NCI-H187 treated with DMSO at 0.1 percent for 48 hours (cell line): ENCODE measurements around the gene DCANP1.

ENCODE experiments used
- DNase-seq: peaks from one replicate; lab custom pipeline; 2025; lab: John Stamatoyannopoulos, UW

The DCANP1 gene

DNA sequence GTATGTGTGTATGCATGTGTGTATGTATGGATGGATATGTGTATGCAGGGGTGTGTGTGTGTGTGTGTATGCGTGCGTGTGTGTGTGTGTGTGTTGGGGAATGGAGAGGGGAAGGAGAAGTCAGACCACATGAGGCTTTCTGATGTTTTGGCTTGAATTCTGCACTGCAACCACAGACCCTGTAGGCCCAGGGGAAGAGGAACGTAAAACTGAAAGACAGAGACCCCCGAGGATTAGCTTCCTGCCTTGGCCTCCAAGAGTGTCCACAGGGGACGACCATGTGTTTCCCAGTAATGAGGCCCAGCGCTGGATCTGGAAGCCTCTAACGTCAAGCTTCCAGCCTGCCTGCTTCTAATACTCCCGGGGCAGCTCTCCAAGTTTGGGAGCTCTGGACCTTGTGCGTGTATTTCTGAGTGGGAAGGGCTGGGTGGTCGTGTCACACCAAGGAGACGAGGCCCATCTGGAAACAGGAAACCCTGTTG, 5.8 kb downstream of the DCANP1 start:
- no peak for DNase-seq

DNA sequence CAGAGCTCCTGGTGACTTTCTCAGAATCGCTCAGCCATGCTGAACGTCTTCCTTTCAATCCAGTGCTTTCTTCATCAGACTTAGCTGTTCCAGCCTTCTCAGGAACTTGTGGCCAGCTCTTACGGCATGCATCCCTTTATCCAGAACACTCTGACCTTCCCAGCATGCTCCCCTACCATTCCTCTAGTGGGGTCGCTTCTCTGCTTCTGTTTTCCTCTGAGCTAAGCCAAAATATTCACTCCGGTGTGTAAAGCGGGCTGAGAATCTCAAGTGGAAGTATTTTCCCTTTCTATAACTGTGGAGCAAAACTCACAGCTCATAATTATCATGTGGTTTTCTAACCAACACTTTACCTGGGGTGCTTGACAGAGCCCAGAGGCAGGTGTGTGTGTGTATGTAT, 6.2 kb downstream of the DCANP1 start:
- no peak for DNase-seq

DNA sequence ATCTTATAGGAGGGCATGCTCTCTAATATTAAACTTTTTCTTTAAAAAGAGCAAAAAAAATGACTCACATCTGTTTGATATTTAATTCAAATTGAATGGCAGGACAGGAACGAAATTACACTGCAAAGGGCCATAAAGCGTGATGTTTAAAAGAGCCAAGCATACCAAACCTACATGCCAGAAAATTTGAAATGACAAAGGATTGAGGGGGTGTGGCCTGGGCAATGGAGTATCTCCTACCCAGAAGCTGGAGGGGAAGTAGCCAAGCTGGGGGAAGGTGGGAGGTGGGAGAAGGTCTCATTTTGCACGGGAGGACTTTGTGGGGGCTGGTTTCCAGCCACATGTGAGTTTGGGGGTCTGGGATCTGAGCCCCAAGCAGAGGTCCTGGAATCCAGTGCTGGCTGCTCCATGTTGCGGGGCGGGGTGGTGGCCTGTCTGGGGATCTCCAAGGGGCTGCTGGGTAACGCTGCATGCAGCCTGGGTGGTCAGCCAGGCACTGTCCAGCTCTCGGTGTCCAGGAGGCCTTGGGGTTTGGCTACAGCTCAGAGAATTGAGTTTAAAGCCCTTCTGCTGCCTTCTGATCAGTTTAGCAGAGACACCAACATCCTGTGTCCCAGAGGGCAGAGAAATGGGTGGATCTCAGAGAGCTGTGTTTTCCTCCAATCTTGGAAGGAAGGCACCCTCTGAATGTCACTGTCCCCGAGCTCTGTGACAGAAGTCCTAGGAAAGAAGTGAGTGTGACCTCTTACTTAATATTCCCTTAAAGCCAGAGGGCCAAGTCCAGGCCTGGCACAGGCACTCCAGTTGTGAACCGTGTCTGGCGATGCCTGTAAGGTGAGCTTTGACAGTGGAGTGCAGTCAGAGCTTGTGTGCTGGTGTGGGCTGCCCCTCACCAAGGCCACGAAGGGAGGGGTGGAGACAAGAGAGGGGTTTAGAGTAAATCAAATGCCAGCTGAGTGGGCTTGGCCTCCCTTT, 7.6 kb downstream of the DCANP1 start:
- no peak for DNase-seq

DNA sequence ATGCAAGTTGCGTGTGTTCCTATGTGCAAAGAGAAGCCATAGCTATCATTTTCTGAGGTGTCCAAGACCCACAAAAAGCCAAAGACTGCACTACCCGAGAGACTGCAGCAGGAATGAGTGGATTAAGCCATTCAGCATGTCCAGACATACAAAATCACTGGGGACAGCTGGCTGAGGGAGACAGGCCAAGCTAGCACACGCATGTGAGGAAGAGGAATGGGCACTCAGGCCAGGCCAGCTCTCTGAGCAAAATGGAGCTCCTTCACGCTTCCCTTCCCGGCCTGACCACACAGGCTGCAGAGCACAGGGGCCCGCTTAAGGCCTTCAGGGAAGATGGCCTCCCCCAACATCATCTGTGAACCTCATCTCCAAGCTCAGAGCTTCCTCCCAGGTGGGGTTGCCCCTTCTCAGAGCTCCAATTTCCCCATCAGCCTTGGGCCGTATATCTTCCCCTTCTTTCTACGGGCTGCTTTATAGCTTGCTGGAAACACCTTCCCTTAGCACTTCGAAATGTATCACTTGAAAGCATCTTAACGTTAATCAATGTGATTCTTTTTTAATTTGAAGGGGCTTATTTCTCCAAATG, 8.4 kb downstream of the DCANP1 start:
- DNase-seq, result no peak

DNA sequence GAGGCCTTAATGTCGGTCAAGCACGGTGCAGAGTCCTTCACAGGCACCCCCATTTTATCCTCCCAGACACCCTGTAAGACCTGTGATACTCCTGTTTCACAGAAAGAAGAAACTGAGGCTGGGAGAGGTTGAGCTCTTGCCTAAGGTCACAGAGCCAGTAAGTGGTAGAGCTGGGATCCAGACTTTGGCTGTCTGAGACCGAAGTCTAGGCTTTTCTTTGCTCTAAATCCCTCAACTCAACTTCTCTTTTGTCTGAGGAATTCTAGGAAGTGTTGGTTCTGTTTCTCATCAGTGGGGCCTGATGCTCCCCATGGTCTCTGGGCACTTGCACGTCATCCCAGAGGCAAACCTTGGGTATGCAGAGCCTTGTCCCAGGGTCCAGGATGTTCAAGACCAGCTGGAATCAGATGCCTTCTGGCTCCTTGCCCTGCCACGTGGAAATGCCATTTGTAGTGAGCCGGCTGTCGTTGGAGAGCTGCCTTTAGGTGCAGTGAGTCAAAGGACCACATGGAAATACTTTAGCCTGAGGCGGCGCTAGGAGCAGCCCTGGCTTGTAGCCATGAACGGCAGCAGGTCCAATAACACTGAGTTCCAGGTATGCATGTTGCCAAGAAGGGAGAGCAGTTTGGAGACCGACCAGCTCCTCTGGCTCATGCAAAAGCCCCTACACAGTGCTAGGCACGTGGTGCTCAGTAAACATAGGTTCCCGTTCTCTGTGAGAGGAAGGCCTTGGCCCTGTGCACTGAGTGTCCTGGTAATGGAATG, 9.2 kb downstream of the DCANP1 start:
- no peak for DNase-seq

DNA sequence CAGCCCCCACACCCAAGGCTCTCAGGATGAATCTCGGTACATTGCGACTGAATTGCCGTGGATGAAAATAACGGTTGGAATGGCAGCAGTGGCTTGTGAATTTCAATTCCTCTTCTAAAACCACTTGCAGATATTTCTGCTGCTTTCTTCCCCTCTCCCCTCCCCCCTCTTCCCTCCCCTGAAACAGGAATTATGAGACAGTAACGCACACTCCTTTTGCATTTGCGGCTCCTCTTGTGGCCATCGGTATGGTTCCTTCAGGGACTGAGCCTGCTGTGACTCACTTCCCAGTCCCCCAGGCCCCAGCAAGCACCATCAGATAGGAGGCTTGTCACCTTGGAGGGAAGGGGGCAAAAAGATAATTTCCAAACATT, 9.7 kb downstream of the DCANP1 start:
- DNase-seq, result no peak

DNA sequence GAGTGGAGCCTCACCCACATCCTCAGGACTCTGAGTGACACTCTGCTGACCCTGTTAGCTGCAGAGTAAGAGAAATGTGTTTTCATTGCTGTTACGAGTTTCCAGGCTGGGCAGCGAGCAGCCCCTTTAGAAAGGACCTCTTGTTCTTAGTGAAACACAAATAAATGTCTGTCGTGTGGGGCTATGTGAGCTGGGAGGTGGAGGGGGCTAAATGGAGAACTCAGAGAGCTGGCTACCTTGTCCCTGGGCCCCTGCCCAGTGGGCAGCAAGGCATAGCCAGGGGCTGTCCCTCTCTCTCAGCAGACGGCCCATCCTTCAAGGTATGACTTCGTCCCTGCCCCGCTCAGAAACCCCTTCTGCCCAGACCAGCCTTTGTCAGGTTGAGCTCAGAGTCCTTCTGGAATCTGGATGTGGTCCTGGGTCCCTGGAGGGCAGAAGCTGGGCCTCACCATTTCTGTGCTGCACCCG, 10.2 kb downstream of the DCANP1 start:
- DNase-seq, result no peak

DNA sequence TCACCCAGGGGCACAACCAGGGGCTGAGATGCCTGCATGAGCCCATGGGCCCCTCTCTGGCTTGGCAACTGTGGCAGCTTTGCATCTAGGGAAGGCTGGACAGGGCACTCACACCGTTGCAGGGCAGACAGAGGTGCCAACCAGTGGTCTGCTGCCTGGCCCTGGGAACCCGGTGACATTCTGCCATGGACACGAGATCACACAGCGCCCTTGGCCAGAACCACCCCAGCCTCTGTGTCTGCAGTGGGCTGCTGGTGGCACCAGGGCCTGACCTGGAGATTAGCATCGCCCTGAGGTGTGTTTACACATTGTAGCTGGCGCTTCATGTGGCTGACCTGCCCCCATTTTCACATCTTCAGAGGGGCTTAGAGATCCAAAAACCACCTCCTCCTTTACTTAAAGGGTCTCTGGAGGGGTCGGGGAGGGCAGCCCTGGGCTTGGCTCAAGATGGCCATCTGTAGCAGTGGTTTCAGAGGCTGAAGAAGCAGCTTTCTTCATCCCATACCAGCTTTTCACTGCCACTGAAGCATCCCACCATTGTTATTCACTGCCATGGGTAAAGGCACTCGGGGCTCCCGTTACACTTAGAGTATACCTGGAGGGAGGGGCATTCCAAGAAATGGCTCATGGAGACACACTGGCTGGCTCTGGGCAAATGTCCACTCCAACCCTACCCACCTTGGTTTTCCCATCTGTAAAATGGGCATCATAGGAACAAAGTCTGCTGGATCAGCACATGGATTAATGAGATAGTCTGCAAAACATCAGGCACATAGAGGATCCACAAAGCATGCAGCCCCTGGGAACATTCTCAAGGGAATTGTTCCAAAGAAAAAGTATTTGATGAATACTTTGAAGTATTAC, 11.4 kb downstream of the DCANP1 start:
- DNase-seq, result no peak

DNA sequence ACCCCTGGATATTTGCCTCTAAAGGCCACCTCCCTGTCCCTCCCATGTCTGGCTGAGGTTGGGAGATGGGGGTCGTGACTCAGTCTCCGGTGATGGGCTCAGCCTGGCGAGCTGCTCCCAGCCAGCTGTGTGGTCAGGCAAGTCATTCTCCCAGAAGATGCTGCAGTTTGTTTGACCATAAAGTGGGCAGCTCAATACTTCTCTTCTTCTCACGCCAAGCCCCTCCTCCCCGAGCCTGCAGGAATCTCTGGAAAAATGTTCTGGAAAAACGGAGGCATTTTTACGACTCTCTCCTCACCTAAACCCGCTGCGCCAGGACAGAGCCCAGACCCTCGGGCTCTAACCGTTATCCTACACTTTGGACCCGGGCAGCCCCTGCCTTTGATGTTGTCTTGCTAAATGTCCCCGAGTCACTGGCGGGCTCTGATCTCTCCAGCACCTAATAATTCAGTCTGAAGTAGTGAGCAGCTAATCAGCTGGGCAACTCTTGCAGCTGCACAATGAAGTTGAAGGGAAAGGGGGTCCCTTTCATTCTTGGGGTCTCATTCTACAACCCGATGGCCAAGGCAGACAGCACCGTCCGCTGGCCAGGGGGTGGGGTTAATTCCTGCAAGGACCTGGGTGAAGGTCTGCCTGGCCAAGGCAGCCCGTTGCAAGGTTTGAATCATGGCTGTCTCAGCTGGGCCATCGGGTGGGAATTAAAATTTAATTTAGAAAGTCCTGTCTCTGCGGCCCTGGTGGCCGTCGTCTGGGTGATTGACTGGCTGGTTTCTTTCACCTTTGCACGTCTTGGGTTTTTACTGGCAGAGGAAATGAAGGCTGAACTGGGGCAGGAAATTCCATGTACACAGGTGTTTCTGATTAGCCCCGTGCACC, 12.3 kb downstream of the DCANP1 start:
- no peak for DNase-seq

DNA sequence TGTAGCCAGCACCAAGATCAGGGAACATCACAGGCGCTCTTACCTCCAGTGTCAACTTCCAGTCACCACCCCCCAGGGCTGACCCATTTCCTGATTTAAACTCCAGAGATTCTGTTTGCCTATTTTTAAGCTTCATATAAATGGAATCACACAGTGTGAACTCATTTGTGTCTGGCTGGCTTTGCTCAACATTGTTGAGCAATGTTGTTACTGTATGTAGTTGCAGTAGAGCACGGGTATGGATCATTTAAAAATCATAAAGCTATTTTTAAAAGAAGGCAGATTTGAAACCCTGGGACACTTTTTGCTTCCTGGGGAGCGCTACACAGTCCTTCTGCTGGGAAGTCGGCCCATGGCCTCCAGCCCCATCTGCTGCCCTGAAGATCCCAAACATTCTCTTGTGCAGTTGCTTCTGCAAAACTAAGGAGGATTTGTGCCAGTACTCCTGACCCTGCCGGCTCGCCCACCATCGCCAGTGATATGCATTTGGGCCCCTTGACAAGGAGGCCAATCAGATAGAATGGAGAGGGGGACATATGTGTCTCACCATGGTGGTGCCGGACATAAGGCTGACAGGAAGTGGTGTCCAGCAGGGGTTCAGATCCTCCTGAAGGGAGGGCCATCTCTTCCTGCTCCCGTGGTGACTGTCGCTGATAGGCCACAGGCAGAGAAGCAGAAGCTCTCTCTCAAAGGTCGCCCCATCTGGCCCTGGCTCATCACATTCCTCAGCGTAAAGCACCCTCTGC, 13.3 kb downstream of the DCANP1 start:
- no peak for DNase-seq

DNA sequence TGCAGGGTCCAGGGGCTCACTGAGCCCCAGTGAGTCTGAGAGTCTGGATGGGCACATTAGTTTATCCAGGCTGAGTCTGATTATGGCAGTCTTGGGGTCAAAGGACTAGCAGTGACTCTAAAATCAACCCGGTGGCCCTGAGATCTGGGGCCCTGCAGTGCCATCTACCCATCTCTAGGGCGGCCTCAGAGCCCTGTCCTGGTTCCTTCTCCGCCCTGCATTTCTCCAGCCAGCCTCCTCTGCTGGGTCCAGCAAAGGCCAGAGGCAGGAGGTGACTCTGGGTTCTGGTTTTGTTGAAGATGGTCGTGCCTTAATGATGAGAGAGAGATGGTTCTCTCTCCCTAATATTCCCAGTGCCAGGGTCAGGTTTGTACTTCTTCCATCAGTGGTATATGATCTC, 15.0 kb downstream of the DCANP1 start:
- DNase-seq, result no peak

DNA sequence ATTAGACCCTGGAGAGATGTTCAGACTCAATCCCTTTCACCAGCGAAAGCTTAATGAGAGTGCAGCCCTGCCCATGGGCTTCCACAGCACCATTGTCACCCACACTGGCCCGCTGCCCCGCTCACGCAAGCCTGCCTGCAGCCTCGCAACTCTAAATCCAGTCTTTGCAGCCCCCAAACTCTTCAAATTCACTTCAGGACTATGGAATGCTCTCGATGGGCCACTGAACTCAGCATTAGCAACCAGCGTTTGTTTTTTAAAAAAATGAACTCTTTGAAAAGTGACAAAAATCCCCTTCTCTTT, 17.1 kb downstream of the DCANP1 start:
- no peak for DNase-seq

DNA sequence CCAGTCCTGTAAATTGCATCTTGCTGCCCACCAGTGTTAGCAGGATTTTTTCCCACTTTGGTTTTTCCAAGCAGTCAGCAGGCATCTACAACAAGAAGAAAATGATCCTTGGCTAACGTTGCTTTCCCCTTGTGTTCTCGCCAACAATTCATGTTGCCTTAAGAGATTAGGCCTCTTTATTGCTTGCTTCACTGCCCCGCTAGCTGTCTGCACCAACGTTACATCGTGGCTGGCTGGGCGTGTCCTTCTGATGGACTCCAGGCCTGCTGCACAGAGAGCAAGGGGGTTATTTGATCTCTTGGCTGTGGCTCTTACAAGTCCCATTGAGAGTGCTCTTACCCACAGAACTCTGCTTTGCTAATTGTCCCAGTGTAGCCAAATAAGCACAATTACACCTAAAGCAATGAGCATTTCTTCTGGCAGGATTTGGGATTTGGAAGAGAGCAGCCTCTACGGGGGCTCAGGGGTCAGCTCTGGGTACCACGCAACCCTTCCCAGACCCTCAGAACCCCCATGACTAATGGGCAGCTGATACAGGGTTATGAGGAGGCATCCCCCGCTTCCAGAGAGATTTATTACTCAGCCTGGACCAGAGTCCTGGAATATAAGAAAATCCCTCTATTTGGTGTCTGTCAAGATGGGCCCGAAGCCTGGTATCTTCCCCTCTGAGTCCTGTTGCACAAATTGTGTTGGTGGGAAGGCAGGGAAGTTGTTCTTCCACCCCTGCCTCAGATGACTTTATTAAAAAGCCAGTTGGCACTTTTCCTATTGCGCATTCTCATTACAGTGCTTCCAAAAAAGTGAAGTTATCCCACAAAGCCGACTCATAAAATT, 17.6 kb downstream of the DCANP1 start:
- DNase-seq, result no peak

DNA sequence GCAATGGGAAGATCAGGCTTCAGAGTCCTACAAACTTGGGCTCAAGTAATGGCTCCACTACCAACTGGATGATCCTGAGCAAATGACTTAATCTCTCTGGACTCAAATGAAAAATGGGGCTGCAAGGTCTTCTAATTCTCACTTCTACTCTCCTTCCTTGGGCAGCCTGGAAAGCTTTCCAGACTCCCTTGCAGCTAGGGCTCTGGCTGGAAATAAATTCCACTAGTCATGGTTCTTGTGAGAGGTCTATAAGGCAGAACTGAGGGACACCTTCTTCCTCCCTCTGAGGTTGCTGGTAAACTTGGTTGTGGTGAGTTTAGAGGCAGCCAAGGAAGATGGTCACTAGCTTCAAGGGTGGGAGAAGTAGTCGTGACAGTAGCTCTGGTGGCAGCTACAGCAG, 18.6 kb downstream of the DCANP1 start:
- DNase-seq, result no peak

DNA sequence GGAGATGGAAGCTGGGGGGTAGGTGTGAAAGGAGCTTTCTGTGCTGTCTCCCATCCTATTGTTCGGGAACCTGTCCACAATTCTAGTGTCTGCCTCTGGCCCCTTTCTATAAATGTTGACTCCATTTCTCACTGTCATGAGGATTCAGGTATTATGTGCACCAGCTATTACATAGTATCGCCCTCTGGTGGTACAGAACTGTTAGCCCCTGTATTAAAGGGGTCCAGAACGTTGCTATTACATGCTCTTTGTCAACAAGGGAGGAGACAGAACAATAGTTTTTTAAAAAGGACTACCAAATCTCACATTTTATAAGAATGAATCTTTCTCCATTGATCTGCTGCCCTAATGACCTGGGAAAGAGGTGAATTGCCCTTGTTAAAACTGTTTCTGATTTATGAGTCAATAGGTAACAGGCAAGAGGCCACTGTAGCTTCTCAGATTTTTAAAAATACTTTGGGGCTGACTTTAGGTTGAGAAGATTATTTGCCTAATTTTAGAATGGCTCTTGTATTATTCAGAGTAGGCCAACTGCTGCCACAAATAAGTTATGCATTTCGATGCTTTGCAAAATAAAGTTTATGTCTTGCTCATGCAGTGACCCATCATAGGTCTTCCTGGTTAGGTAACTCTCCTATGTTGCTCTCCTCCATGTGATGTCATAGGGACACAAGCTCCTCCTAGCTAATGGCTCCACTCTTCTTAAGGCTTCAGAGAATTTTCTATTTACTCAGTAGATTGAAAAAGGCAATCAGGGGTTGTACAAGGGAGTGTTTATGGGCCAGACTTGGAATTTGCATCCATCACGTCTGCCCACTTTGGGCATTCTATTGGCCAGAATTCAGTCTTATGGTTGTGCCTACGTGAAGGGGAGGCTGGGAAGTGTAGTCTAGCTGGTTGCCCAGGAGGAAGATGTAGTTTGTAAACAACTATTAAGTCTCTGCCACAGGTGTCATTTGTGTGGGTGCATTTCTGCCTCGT, 20.8 kb downstream of the DCANP1 start:
- peak; percentile 22 for DNase-seq

DNA sequence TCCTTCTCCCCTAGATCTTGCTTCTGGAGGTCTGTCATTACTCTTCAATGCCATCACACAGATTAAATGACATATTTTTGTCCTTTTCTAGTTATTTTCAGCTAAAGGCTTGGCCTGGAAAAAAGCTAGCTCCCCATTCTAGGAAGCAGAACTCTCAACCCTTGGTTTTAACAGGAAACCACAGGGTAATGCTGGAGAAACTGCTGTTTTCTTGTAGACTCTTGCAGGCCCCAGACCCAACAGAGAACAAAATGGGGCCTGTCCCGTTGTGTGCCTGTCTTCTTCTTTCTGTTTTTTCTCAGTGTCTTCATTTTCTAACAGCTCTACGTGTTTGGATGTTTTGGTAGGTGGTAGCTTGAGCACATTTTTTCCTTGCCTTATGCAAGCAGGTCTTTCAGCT, 21.5 kb downstream of the DCANP1 start:
- no peak for DNase-seq

DNA sequence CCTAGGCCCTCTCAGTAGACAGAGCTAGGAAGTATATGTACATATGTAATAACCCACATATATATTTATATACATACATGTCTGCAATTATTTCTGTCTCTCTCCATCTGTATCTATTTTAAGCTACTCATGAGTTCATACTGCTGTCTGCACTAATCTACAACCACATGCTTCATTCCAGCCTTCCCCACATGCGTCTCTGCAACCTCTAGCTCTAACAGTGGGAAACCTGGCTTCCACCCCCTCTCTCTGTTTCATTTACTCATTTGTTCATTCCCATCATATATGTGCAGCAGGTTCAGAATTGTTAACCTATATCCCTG, 23.3 kb downstream of the DCANP1 start:
- DNase-seq, result no peak
